Panc1 (cell line): ENCODE results near the gene PDZK1. TPM values are rescaled to one million over a fixed set of nuclear protein-coding genes. Genes with fewer than 3 reads are reported as not detected.
A peak's percentile ranks its signal among the peaks of the same experiment; 100 is the strongest.

Experiments
- ATAC-seq: fragments of 200-7000 bp; cut with Tn5 transposase; 2 replicates; pipeline ENCODE4 v1.9.1; 2020; ENCODE audit warnings: mild to moderate bottlenecking, moderate library complexity
- BruUV-seq: library from RNA; stranded (reverse); fragments of 400-500 nt; replicated peaks from 2 replicates; lab custom pipeline; 2021; lab: Mats Ljungman, UMichigan
- CTCF ChIA-PET: fragments of 300-600 bp; sonication (Branson Sonifier 250); formaldehyde crosslinking; loops from one replicate; lab custom pipeline; 2022; ENCODE audit warnings: antibody characterized with exemption; lab: Charles Lee
- POLR2A ChIA-PET: fragments of 300-600 bp; sonication (Branson Sonifier 250); formaldehyde crosslinking; loops from one replicate; lab custom pipeline; 2022; ENCODE audit warnings: antibody characterized with exemption; lab: Charles Lee
- DNase-seq: peaks from one replicate; pipeline ENCODE4 v3.0.0-alpha.2; 2010; ENCODE audit warnings: low read depth, low spot score
- H3K27ac ChIP-seq: 2 replicates; pipeline ENCODE4 v1.5.1; 2011; ENCODE audit warnings: mild to moderate bottlenecking, low read length, inconsistent platforms
- H3K27me3 ChIP-seq: fragments of 200-500 bp; sonication (Bioruptor generic); 2 replicates; pipeline ENCODE4 v1.6.0; 2014; ENCODE audit warnings: low read length, inconsistent platforms; ENCODE audit not compliant: control insufficient read depth, insufficient read depth
- H3K36me3 ChIP-seq: fragments of 200-500 bp; sonication (Bioruptor generic); 2 replicates; pipeline ENCODE4 v1.5.1; 2014; ENCODE audit warnings: inconsistent platforms, mild to moderate bottlenecking, low read length, moderate library complexity; ENCODE audit not compliant: control insufficient read depth, insufficient read depth
- H3K4me1 ChIP-seq: 2 replicates; pipeline ENCODE4 v1.5.1; 2011; ENCODE audit warnings: inconsistent platforms, mild to moderate bottlenecking, low read length, moderate library complexity; ENCODE audit not compliant: control insufficient read depth, insufficient read depth
- H3K4me3 ChIP-seq, 2 experiments: 2 replicates each; pipeline ENCODE4 v1.5.1; 2011 to 2012; ENCODE audit warnings: low read depth in 2 of 2, low read length in 2 of 2, mild to moderate bottlenecking in 2 of 2, inconsistent platforms in 1 of 2, moderate library complexity in 1 of 2
- H3K9me3 ChIP-seq: fragments of 200-500 bp; sonication (Bioruptor generic); 2 replicates; pipeline ENCODE4 v1.5.1; 2014; ENCODE audit warnings: low read depth, mild to moderate bottlenecking, inconsistent platforms, low read length, moderate library complexity; ENCODE audit not compliant: control insufficient read depth, insufficient read depth
- CTCF ChIP-seq: fragments of 450-650 bp; IDR thresholded peaks from 2 replicates; pipeline ENCODE4 v1.5.1; 2017; ENCODE audit warnings: mild to moderate bottlenecking
- POLR2AphosphoS5 ChIP-seq: IDR thresholded peaks from 2 replicates; pipeline ENCODE4 v1.6.1; 2012; ENCODE audit warnings: mild to moderate bottlenecking, low read depth, low read length, moderate library complexity
- REST ChIP-seq, 2 experiments: IDR thresholded peaks; 2 replicates each; pipeline ENCODE4 v1.6.1; 2011 to 2012; ENCODE audit warnings: low read depth in 2 of 2, control low read depth in 1 of 2, low read length in 1 of 2, mild to moderate bottlenecking in 1 of 2, moderate library complexity in 1 of 2; ENCODE audit not compliant: insufficient read depth in 1 of 2
- SIN3A ChIP-seq: IDR thresholded peaks from 2 replicates; pipeline ENCODE4 v1.6.1; 2012; ENCODE audit warnings: low read depth, mild to moderate bottlenecking, low read length, moderate library complexity, borderline replicate concordance; ENCODE audit not compliant: insufficient read depth
- TCF7L2 ChIP-seq: IDR thresholded peaks from 2 replicates; pipeline ENCODE4 v1.6.1; 2011; ENCODE audit warnings: mild to moderate bottlenecking, low read depth, low read length, inconsistent platforms
- in situ Hi-C: cut with HindIII; loops from 2 replicates; pipeline ENCODE4 v1.10.0; 2016; ENCODE audit warnings: low sequenced_read_pairs, low pct_unique_long_range_greater_than_20kb
- intact Hi-C: fragments of 100-400 bp; cut with micrococcal nuclease; formaldehyde crosslinking; loops from one replicate; pipeline ENCODE4 v1.10.0; 2022; ENCODE audit not compliant: unreplicated experiment
- total RNA-seq: library from RNA; stranded (reverse); gene quantifications from one replicate; pipeline ENCODE4 v1.2.1, GENCODE V29; 2021; ENCODE audit not compliant: unreplicated experiment

Gene PDZK1
- total RNA-seq, 1 experiment from 2014 or later: 2.3 TPM

- TF ChIP-seq POLR2AphosphoS5 (no peak), TCF7L2 (no peak), CTCF (peak; percentile 19)
- Histone ChIP-seq H3K9me3 (no peaks in the 10 kb centered on the region), H3K27ac (no peak overlapping the region), H3K4me1 (no peaks in the 10 kb centered on the region), H3K36me3 (no peaks in the 10 kb centered on the region), H3K4me3 (no peak overlapping the region), H3K27me3 (no peaks in the 10 kb centered on the region)
- intact Hi-C loops: no loop called here
- BruUV-seq: no TSS peak
- POLR2A ChIA-PET: no interaction called here
- ATAC-seq (no peak), DNase-seq (no peak)
- CTCF ChIA-PET: no interaction called here
- in situ Hi-C loops: no loop called here
Observed at GRCh38 chr1:145730900-145731299, 23.7 kb upstream of the PDZK1 start.

- in situ Hi-C loops: no loop called here
- intact Hi-C loops: no loop called here
- DNase-seq (no peak), ATAC-seq (no peak)
- H3K9me3 ChIP-seq: no peaks in the 10 kb centered on the region
- TF ChIP-seq SIN3A: no peak
- no peak for TF ChIP-seq TCF7L2
- no peak for TF ChIP-seq POLR2AphosphoS5
- TF ChIP-seq CTCF: no peak
- no peak for TF ChIP-seq REST (IDR thresholded peaks at IDR 0.05; ENCODE audit: insufficient read depth in 1 of 2, low read depth in 2 of 2, low read length in 1 of 2)
- H3K4me3 ChIP-seq: no peak overlapping the region
- CTCF ChIA-PET: no interaction called here
- BruUV-seq: no TSS peak
- POLR2A ChIA-PET: no interaction called here
- H3K27me3 ChIP-seq: no peaks in the 10 kb centered on the region
- H3K27ac ChIP-seq: no peak overlapping the region
- H3K4me1 ChIP-seq: no peaks in the 10 kb centered on the region
- H3K36me3 ChIP-seq: no peaks in the 10 kb centered on the region
Observed at GRCh38 chr1:145730467-145730866, 23.3 kb upstream of the PDZK1 start.
